Pancreas (tissue), 10 donors: ENCODE results near the gene AKR1D1. TPM values are rescaled to one million over a fixed set of nuclear protein-coding genes. Genes with fewer than 3 reads are reported as not detected.

ENCODE experiments used
- ATAC-seq, 4 donors: fragments of 200-7000 bp; cut with Tn5 transposase; one replicate each; pipeline versions ENCODE4 v1.8.0 to v1.9.1; 2020; ENCODE audit warnings: mild to moderate bottlenecking in 4 of 4, moderate library complexity in 4 of 4
- DNase-seq, 6 donors: peaks; one replicate each; pipeline ENCODE4 v3.0.0-alpha.2; 2020
- FAIRE-seq: peaks from 2 replicates; lab custom pipeline; 2012; peaks lifted over from hg19 to GRCh38; lab: Jason Lieb, UNC
- H3K27ac ChIP-seq, 4 donors: fragments of 200-600 bp; sonication (generic); 1 replicate in 3 of 4; 2 replicates in 1 of 4; pipeline versions ENCODE4 v1.5.0 to v1.8.0; 2020
- H3K27me3 ChIP-seq, 4 donors: fragments of 200-600 bp; one replicate each; pipeline ENCODE4 v1.8.0; 2021
- H3K36me3 ChIP-seq, 3 donors: fragments of 200-600 bp; sonication (generic) in 1 of 3; one replicate each; pipeline versions ENCODE4 v1.5.0 to v1.8.0; 2020 to 2021
- H3K4me1 ChIP-seq, 3 donors: fragments of 200-600 bp; one replicate each; pipeline ENCODE4 v1.8.0; 2021
- H3K4me3 ChIP-seq, 4 donors: fragments of 200-600 bp; sonication (generic) in 2 of 4; one replicate each; pipeline versions ENCODE4 v1.5.0 to v1.8.0; 2020 to 2021
- H3K9me3 ChIP-seq, 4 donors: fragments of 200-600 bp; one replicate each; pipeline ENCODE4 v1.8.0; 2021
- CTCF ChIP-seq, 4 donors: fragments of 200-600 bp; sonication (generic) in 3 of 4; IDR thresholded peaks; one replicate each; pipeline versions ENCODE4 v1.5.0 to v1.8.0; 2021; ENCODE audit warnings: antibody characterized with exemption in 4 of 4
- WGBS, 2 donors: extraction: QIAGEN DNeasy Blood & Tissue Kit; methylation state at CpG; one replicate each; pipeline ENCODE4 v1.1.7; 2013; 5-methylcytosine and 5-hydroxymethylcytosine counted together
- intact Hi-C, 3 donors: fragments of 100-400 bp; cut with DNase I; formaldehyde crosslinking; loops; one replicate each; pipeline versions ENCODE4 v1.11.1 to v1.14.2; 2022
- polyA plus RNA-seq, 2 donors: library from polyadenylated mRNA; stranded (reverse); fragments of 200-250 nt; gene quantifications; one replicate each; pipeline ENCODE4 v1.2.3, GENCODE V29; 2013
- total RNA-seq, 6 donors: library from RNA; stranded (reverse); fragmentation: NEBNext Ultra II Directional in 4 of 6; extraction: Animal tissue kit (Norgen Biotek cat#: 25700) in 4 of 6; gene quantifications; one replicate each; pipeline versions ENCODE4 v1.2.1 to v1.2.4, GENCODE V29; 2021 to 2023
- donor health status: healthy with polysubstance abuse.
- donor health status: DM: no; HTN: no; CAD: no; lungs with moderate emphysema.
- donor health status: DM: no; HTN: no; CAD: no.
- donor health status: control.
- donor health status: control.
- donor health status: Bipolar disorder and iron deficiency.
- donor health status: DM: yes; HTN: yes; CAD: no.
- donor health status: DM: no; HTN: no; CAD: no.
- donor health status: DM: no; HTN: no; CAD: no.
- donor health status: DM: yes; HTN: yes; CAD: no.

AKR1D1 gene
- total and polyA plus RNA-seq, 8 donors: 0.02 to 0.28 TPM; not detected in 6

DNA sequence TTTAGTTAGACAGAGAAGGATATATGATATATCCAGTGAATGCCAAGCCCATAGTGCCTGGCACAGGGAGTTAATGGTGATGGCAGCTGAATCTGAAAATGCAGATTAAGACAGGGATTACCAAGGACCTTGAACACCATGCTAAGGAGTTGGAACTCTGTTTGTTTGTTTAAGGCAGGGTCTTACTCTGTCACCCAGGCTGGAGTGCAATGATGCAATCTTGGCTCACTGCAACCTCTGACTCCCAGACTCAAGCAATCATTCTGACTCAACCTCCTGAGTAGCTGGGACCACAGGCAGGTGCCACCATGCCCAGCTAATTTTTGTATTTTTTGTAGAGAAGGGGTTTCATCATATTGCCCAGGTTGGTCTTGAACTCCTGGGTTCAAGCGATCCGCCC lies 1.6 kb downstream of the AKR1D1 start:
- intact Hi-C loops: no loop called here
- Histone ChIP-seq H3K4me1 (no peaks in the 10 kb centered on the region), H3K27me3 (no peaks in the 10 kb centered on the region), H3K36me3 (no peaks in the 10 kb centered on the region), H3K9me3 (no peaks in the 10 kb centered on the region), H3K27ac (no peak overlapping the region), H3K4me3 (no peak overlapping the region)
- no peak for FAIRE-seq
- TF ChIP-seq CTCF (IDR thresholded peaks at IDR 0.05): no peak
- ATAC-seq: no peak
- DNase-seq: no peak
- 92 to 100% methylated on average over 2 of the region's 2 CpGs for WGBS, 2 donors

GRCh38 chr7:138079137-138079536 lies 2.9 kb downstream of the AKR1D1 start:
- Histone ChIP-seq H3K36me3 (no peaks in the 10 kb centered on the region), H3K27me3 (no peaks in the 10 kb centered on the region), H3K27ac (no peak overlapping the region), H3K9me3 (no peaks in the 10 kb centered on the region), H3K4me3 (no peak overlapping the region), H3K4me1 (no peaks in the 10 kb centered on the region)
- DNase-seq (no peak), ATAC-seq (no peak), FAIRE-seq (no peak)
- TF ChIP-seq CTCF (IDR thresholded peaks at IDR 0.05): no peak
- intact Hi-C loops: no loop called here
- 82 to 90% methylated on average over 1 of the region's 1 CpG for WGBS, 2 donors

DNA sequence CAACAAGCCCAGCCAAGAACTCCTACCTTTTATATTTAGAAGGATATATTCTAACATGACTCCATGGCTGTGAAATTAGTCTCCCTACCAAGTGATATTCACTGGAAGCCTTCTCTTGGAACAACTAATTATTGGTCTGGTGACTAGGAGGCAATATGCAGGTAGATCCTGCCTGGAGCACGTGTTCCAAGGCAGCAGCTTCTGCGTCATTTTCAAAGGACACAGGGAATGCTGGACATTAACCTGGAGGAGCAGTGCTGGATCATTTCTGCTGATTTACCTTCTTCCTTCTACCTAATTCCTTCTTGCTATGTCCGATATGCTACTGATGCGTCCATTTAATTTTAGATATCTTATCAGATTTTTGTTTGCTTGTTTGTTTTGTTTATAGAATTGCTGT lies 5.6 kb downstream of the AKR1D1 start:
- Histone ChIP-seq H3K4me1 (no peaks in the 10 kb centered on the region), H3K36me3 (no peaks in the 10 kb centered on the region), H3K27me3 (no peaks in the 10 kb centered on the region), H3K9me3 (no peaks in the 10 kb centered on the region), H3K4me3 (no peak overlapping the region), H3K27ac (no peak overlapping the region)
- FAIRE-seq (no peak), DNase-seq (no peak), ATAC-seq (no peak)
- no peak for TF ChIP-seq CTCF (IDR thresholded peaks at IDR 0.05)
- intact Hi-C loops: no loop called here
- 71 to 78% methylated on average over 4 of the region's 4 CpGs for WGBS, 2 donors

- ATAC-seq: no peak
- H3K27ac ChIP-seq: no peak overlapping the region
- TF ChIP-seq CTCF (IDR thresholded peaks at IDR 0.05): no peak
- WGBS, 2 donors: 59 to 95% methylated on average over 3 of the region's 3 CpGs
- DNase-seq: no peak
- no peaks in the 10 kb centered on the region for H3K27me3 ChIP-seq
- intact Hi-C loops: no loop called here
- no peak overlapping the region for H3K4me3 ChIP-seq
- H3K9me3 ChIP-seq: no peaks in the 10 kb centered on the region
- H3K36me3 ChIP-seq: no peaks in the 10 kb centered on the region
- no peak for FAIRE-seq
- H3K4me1 ChIP-seq: no peaks in the 10 kb centered on the region
Measured at GRCh38 chr7:138083859-138084258, 7.6 kb downstream of the AKR1D1 start.

DNA sequence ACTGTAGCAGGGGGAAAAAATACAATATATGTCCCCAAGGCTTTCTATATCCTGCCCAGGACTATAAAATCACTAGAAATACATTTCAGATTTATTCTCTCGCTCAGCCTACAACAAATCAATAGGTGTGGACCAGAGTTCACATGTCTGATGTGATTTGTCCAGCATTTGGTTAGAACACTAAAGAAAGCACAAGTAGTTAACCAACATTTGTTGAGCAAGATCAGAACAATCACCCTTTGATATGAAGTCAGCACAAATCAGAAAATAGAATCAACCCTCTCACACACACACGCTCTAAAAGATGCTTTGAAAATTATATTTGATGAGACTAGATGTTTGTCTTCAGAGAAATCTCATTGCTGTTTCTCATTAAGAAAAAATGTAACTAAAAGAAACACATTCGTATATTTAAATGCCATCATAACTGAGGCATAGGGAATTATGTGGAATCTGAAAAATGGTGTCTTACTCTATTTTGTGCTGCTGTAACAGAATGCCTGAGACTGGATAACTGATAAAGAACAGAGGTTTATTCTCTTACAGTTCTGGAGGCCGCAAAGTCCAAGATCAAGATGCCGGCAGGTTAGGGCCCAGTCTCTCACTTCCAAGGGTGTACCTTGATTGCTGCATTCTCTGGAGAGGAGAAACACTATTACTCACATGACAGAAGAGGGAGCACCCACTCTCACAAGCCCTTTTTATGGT lies 10.5 kb downstream of the AKR1D1 start:
- no peak for DNase-seq
- H3K36me3 ChIP-seq: no peaks in the 10 kb centered on the region
- H3K9me3 ChIP-seq: no peaks in the 10 kb centered on the region
- no peak for FAIRE-seq
- no peak for TF ChIP-seq CTCF (IDR thresholded peaks at IDR 0.05)
- no peak for ATAC-seq
- intact Hi-C loops: no loop called here
- H3K27me3 ChIP-seq: no peaks in the 10 kb centered on the region
- no peak overlapping the region for H3K27ac ChIP-seq
- WGBS, 2 donors: 81 to 85% methylated on average over 5 of the region's 5 CpGs
- no peaks in the 10 kb centered on the region for H3K4me1 ChIP-seq
- H3K4me3 ChIP-seq: no peak overlapping the region
